GM23248 (cell line): Measurements from ENCODE around the gene HOXB4. TPM values are rescaled to one million over a fixed set of nuclear protein-coding genes. Genes with fewer than 3 reads are reported as not detected.

Source experiments
- DNase-seq: peaks from one replicate; pipeline ENCODE4 v3.0.0-alpha.2; 2015
- H2AFZ ChIP-seq: fragments of 200-600 bp; sonication (generic); 2 replicates; pipeline ENCODE4 v1.6.1; 2016; ENCODE audit warnings: antibody characterized with exemption
- H3F3A ChIP-seq: fragments of 200-600 bp; sonication (generic); 2 replicates; pipeline ENCODE4 v1.6.1; 2016; ENCODE audit warnings: mild to moderate bottlenecking, antibody characterized with exemption, mixed run types; ENCODE audit not compliant: insufficient read depth
- H3K27ac ChIP-seq: fragments of 200-600 bp; sonication (generic); 2 replicates; pipeline ENCODE4 v1.5.1; 2016; ENCODE audit warnings: mild to moderate bottlenecking
- H3K27me3 ChIP-seq: fragments of 200-600 bp; sonication (generic); replicated peaks from 2 replicates; pipeline ENCODE4 v1.6.1; 2016; ENCODE audit warnings: mild to moderate bottlenecking; ENCODE audit not compliant: insufficient read depth
- H3K36me3 ChIP-seq: fragments of 200-600 bp; sonication (generic); 2 replicates; pipeline ENCODE4 v1.6.1; 2016; ENCODE audit warnings: low read depth, mild to moderate bottlenecking
- H3K4me1 ChIP-seq: fragments of 200-600 bp; sonication (generic); 2 replicates; pipeline ENCODE4 v1.6.1; 2016; ENCODE audit warnings: mild to moderate bottlenecking; ENCODE audit not compliant: insufficient read depth
- H3K4me2 ChIP-seq: fragments of 200-600 bp; sonication (generic); one replicate; pipeline ENCODE4 v1.6.1; 2016; ENCODE audit warnings: mild to moderate bottlenecking; ENCODE audit not compliant: unreplicated experiment
- H3K4me3 ChIP-seq: fragments of 200-600 bp; sonication (generic); 2 replicates; pipeline ENCODE4 v1.5.1; 2016; ENCODE audit warnings: mild to moderate bottlenecking
- H3K79me2 ChIP-seq: fragments of 200-600 bp; sonication (generic); 2 replicates; pipeline ENCODE4 v1.6.1; 2016; ENCODE audit warnings: mild to moderate bottlenecking; ENCODE audit not compliant: insufficient read depth
- H3K9ac ChIP-seq: fragments of 200-600 bp; sonication (generic); 2 replicates; pipeline ENCODE4 v1.6.1; 2016; ENCODE audit warnings: mild to moderate bottlenecking
- H3K9me2 ChIP-seq: fragments of 200-600 bp; sonication (generic); 2 replicates; pipeline ENCODE4 v1.6.1; 2016; ENCODE audit warnings: mixed run types, mild to moderate bottlenecking, moderate library complexity; ENCODE audit not compliant: insufficient read depth
- H3K9me3 ChIP-seq: fragments of 200-600 bp; sonication (generic); one replicate; pipeline ENCODE4 v1.6.1; 2017; ENCODE audit warnings: low read depth
- H4K20me1 ChIP-seq: fragments of 200-600 bp; sonication (generic); 2 replicates; pipeline ENCODE4 v1.6.0; 2016; ENCODE audit not compliant: insufficient read depth
- EZH2 ChIP-seq: fragments of 200-600 bp; sonication (generic); IDR thresholded peaks from 2 replicates; pipeline ENCODE4 v1.6.1; 2018; ENCODE audit warnings: antibody characterized with exemption, mild to moderate bottlenecking; ENCODE audit not compliant: insufficient read depth, poor library complexity, severe bottlenecking
- EZH2phosphoT487 ChIP-seq: fragments of 200-600 bp; sonication (generic); IDR thresholded peaks from 2 replicates; pipeline ENCODE4 v1.6.1; 2018; ENCODE audit warnings: antibody characterized with exemption, moderate library complexity, mild to moderate bottlenecking, low read depth; ENCODE audit not compliant: insufficient read depth
- WGBS, 2 experiments: methylation state at CpG; one replicate each; pipeline ENCODE4 v1.1.6; 2015 to 2017; ENCODE audit warnings: low lambda C conversion rate in 2 of 2, low coverage in 1 of 2; ENCODE audit errors: missing lambda C conversion rate in 2 of 2; 5-methylcytosine and 5-hydroxymethylcytosine counted together
- in situ Hi-C: fragments of 300-500 bp; cut with MboI; formaldehyde crosslinking; loops from 2 replicates; pipeline ENCODE4 v1.15.0; 2020
- polyA plus RNA-seq: library from polyadenylated mRNA; unstranded; fragments of >200 nt; fragmentation: Nextera tagmentation; extraction: Ambion mirVana; gene quantifications from 2 replicates; pipeline ENCODE4 v1.2.1, GENCODE V29; 2016
- total RNA-seq: library from RNA; depleted of rRNA; stranded (reverse); fragments of >200 nt; shearing (Covaris generic); gene quantifications from 2 replicates; pipeline ENCODE4 v1.2.3, GENCODE V29; 2014

Gene HOXB4
- total and polyA plus RNA-seq, 2 experiments from 2014 or later = 1.2 to 2.2 TPM

DNA sequence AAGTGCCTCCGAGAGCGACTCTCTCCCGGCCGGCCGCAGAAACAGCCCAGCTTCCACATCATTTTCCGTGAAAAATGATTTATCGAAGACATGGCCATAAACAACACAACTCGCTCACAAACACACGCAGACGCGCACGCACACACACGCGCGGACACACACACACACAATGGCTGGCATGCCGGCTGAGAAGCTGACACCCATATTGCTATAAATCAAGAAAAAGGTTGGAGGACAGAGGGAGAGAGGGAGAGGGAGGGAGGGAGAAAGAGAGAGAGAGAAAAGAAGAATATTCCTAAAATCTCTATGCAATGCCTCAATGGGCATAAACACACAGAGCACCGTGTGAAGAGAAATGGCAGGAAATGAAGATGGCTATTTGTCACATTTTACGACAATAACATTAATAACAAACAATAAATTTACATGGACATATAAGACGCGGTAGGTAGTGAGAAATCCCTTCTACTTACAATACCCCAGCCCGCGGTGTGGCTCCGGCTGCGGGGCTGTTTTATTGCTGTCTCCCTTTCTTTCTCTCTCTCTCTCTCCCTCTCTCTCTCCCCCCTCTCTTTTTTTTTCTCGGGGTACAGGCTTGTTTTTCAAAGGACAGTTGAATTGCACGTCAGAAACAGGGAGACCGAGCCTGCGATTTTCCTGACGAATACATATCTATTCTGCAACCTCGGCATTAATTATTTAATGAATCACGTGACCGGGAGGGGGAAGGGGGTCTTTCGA is 9.5 kb downstream of the HOXB4 start:
- whole genome bisulfite sequencing, 2 experiments = 76 to 81% methylated on average over 32 to 33 of the region's 33 CpGs
- peaks cover 30% of the 10 kb centered on the region for H3K4me1 ChIP-seq
- no peaks in the 10 kb centered on the region for H3K9me3 ChIP-seq
- H3K36me3 ChIP-seq = no peaks in the 10 kb centered on the region
- H4K20me1 ChIP-seq = no peaks in the 10 kb centered on the region
- H3K27me3 ChIP-seq = no peaks in the 10 kb centered on the region
- H3K9me2 ChIP-seq = no peaks in the 10 kb centered on the region
- peaks cover 70% of the 10 kb centered on the region for H3K79me2 ChIP-seq
- H3K27ac ChIP-seq = no peak overlapping the region
- DNase-seq = no peak
- no peak overlapping the region for H2AFZ ChIP-seq
- no peak overlapping the region for H3K4me3 ChIP-seq
- peaks cover 3% of the 10 kb centered on the region; the same call in 1 of the 2 replicates for H3F3A ChIP-seq
- TF ChIP-seq EZH2 = no peak
- TF ChIP-seq EZH2phosphoT487 = no peak
- H3K4me2 ChIP-seq = no peak overlapping the region
- in situ Hi-C loops = no loop called here
- H3K9ac ChIP-seq = no peak overlapping the region

DNA sequence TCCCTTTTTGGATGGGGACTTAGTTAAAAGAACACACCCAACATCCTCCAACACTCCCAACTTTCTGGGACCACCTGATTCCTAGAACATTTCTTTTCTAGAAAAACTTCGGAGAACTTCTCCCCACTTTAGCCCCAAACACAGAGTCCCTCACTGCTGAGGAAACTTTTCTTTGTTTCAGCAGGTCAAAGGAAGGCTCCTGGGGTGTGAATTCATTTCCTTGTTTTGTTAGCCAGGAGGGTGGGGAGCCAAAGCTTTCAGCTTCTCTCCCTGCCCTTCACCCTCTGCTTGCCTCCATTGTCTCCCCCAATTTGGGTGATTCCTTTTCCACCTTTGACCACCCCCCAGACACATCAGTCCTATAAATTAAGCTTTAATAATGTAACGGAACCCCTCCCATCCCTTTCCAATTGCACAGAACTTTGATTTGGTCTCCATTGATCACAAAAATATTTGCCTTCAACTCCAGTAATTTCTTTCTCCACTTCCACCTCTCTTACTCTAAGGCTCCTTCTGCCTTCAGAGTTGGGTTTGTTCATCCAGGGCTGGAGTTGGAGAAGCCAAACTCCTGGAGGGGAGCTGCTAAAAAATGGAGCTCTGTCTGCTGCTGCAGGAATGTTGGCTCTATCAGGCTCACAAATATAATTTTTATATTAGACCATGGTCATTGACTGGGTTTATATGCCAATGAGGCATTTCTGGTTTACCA is 10.3 kb downstream of the HOXB4 start:
- H3K79me2 ChIP-seq = peaks cover 78% of the 10 kb centered on the region
- H3K9me3 ChIP-seq = no peaks in the 10 kb centered on the region
- peaks cover 21% of the 10 kb centered on the region for H3K4me1 ChIP-seq
- no peaks in the 10 kb centered on the region for H3K27me3 ChIP-seq
- H3K36me3 ChIP-seq = no peaks in the 10 kb centered on the region
- TF ChIP-seq EZH2phosphoT487 (no peak), EZH2 (no peak)
- no peak overlapping the region for H3K4me3 ChIP-seq
- WGBS, 2 experiments = 67 to 77% methylated on average over 2 of the region's 2 CpGs
- H2AFZ ChIP-seq = no peak overlapping the region
- H3F3A ChIP-seq = no peaks in the 10 kb centered on the region
- H3K9ac ChIP-seq = no peak overlapping the region
- no peak for DNase-seq
- H3K9me2 ChIP-seq = no peaks in the 10 kb centered on the region
- H4K20me1 ChIP-seq = no peaks in the 10 kb centered on the region
- in situ Hi-C loops = no loop called here
- no peak overlapping the region for H3K4me2 ChIP-seq
- no peak overlapping the region for H3K27ac ChIP-seq

DNA sequence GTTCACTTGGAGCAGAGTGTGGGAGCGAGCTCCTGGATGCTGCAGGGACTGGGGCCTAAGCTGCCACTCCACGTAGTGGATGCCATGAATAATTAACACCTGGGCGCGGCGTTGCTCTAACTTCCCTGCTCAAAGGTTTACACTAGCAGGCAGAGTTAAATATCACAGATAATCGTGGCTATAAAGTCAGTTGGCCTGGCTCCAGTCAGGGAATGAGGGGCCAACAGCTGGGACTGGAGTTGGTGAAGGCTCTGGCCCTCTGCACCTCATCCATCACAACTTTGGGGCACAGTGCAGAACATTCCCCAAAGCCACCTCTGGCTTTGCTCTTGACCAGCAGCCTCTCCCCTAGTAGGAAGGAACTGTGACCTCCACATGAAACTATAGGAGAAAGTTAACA is 10.9 kb downstream of the HOXB4 start:
- WGBS, 2 experiments = 95 to 99% methylated on average over 6 of the region's 6 CpGs
- H3K36me3 ChIP-seq = no peaks in the 10 kb centered on the region
- H3K9me2 ChIP-seq = no peaks in the 10 kb centered on the region
- no peaks in the 10 kb centered on the region for H3K9me3 ChIP-seq
- H3K4me2 ChIP-seq = no peak overlapping the region
- H3K4me3 ChIP-seq = no peak overlapping the region
- no peak overlapping the region for H3K27ac ChIP-seq
- no peak overlapping the region for H3K9ac ChIP-seq
- no peaks in the 10 kb centered on the region for H4K20me1 ChIP-seq
- no peak for DNase-seq
- no peaks in the 10 kb centered on the region for H3K27me3 ChIP-seq
- no peaks in the 10 kb centered on the region for H3F3A ChIP-seq
- H3K4me1 ChIP-seq = peaks cover 21% of the 10 kb centered on the region
- H2AFZ ChIP-seq = no peak overlapping the region
- TF ChIP-seq EZH2 (no peak), EZH2phosphoT487 (no peak)
- in situ Hi-C loops = no loop called here
- H3K79me2 ChIP-seq = peaks cover 84% of the 10 kb centered on the region

DNA sequence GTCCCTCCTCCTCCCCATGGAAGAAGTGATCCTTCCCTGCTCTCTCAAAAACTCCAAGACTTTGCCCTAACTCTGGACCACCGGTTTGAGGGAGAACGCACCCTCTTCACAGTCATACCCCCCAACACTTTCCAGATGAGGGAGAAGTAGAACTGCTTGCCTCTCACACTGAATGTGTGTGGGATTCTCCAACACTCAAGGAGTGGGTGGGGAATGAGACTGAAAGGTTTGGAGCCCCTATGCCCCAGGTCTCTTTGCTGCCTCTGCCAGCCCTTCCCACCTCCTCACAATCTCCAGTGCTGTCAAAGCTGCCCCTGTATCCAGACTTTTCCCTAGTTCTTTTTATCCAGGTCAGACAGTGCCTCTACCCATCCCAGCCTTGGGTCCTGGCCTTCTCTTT is 11.4 kb downstream of the HOXB4 start:
- H3K27ac ChIP-seq = no peak overlapping the region
- in situ Hi-C loops = no loop called here
- H3K4me1 ChIP-seq = peaks cover 18% of the 10 kb centered on the region
- no peak overlapping the region for H3K9ac ChIP-seq
- TF ChIP-seq EZH2 (no peak), EZH2phosphoT487 (no peak)
- H3K9me3 ChIP-seq = no peaks in the 10 kb centered on the region
- no peaks in the 10 kb centered on the region for H3K27me3 ChIP-seq
- H3K9me2 ChIP-seq = no peaks in the 10 kb centered on the region
- H3K4me2 ChIP-seq = no peak overlapping the region
- H3F3A ChIP-seq = no peaks in the 10 kb centered on the region
- H3K36me3 ChIP-seq = no peaks in the 10 kb centered on the region
- no peak for DNase-seq
- peaks cover 87% of the 10 kb centered on the region for H3K79me2 ChIP-seq
- H4K20me1 ChIP-seq = no peaks in the 10 kb centered on the region
- H3K4me3 ChIP-seq = no peak overlapping the region
- WGBS, 2 experiments = 46 to 50% methylated on average over 2 of the region's 2 CpGs
- H2AFZ ChIP-seq = no peak overlapping the region
